Measurements from ENCODE around the gene ZNF816. TPM values are rescaled to one million over a fixed set of nuclear protein-coding genes. Genes with fewer than 3 reads are reported as not detected.
A peak's percentile ranks its signal among the peaks of the same experiment; 100 is the strongest.
"Not testable (repeated sequence)": the region's sequence is repeated elsewhere in the genome, so short reads cannot be mapped to it uniquely, and the experiment has no call there.

Gene ZNF816
- 0.75 TPM for total RNA-seq

- DNase-seq (ENCODE audit: low spot score): peak; percentile 92
- peak; percentile 100 for ATAC-seq
These were observed at the start of gene ZNF816 for GRCh38 chr19:52962394-52963246. TSS of gene ZNF816 (minus strand) at chr19:52962881. CDS start at chr19:52956089, 6,792 bp downstream.

GRCh38 chr19:53012006-53012405 lies 49.3 kb upstream of the ZNF816 start:
- ATAC-seq (no peak), DNase-seq (ENCODE audit: low spot score) (no peak)

- DNase-seq (ENCODE audit: low spot score): no peak
- ATAC-seq: no peak
These were observed 47.8 kb upstream of the ZNF816 start for GRCh38 chr19:53010494-53010893.

GRCh38 chr19:53008061-53008778 lies 45.5 kb upstream of the ZNF816 start:
- ATAC-seq (no peak), DNase-seq (ENCODE audit: low spot score) (no peak)

- ATAC-seq (no peak), DNase-seq (ENCODE audit: low spot score) (no peak)
These were observed 44.9 kb upstream of the ZNF816 start for GRCh38 chr19:53007606-53008005.

- ATAC-seq (no peak), DNase-seq (ENCODE audit: low spot score) (no peak)
These were observed 44.5 kb upstream of the ZNF816 start for GRCh38 chr19:53007200-53007599.

GRCh38 chr19:53004242-53004641 lies 41.6 kb upstream of the ZNF816 start:
- no peak for DNase-seq (ENCODE audit: low spot score)
- no peak for ATAC-seq

- DNase-seq (ENCODE audit: low spot score): no peak
- ATAC-seq: no peak
These were observed 39.8 kb upstream of the ZNF816 start for GRCh38 chr19:53002479-53002878.

- DNase-seq (ENCODE audit: low spot score): no peak
- ATAC-seq: no peak
These were observed 35.3 kb upstream of the ZNF816 start for GRCh38 chr19:52997975-52998374.

GRCh38 chr19:52995711-52996110 lies 33.0 kb upstream of the ZNF816 start:
- ATAC-seq (no peak), DNase-seq (ENCODE audit: low spot score) (no peak)

GRCh38 chr19:52993342-52994178 lies 30.9 kb upstream of the ZNF816 start:
- DNase-seq (ENCODE audit: low spot score) (peak; percentile 52), ATAC-seq (peak; percentile 85)

GRCh38 chr19:52992109-52993004 lies 29.7 kb upstream of the ZNF816 start:
- DNase-seq (ENCODE audit: low spot score): no peak
- ATAC-seq: no peak

GRCh38 chr19:52991484-52991883 lies 28.8 kb upstream of the ZNF816 start:
- DNase-seq (ENCODE audit: low spot score) (no peak), ATAC-seq (no peak)

- DNase-seq (ENCODE audit: low spot score): no peak
- no peak for ATAC-seq
These were observed 28.2 kb upstream of the ZNF816 start for GRCh38 chr19:52990759-52991418.

GRCh38 chr19:52988506-52988905 lies 25.8 kb upstream of the ZNF816 start:
- DNase-seq (ENCODE audit: low spot score) (no peak), ATAC-seq (no peak)

GRCh38 chr19:52987221-52987620 lies 24.5 kb upstream of the ZNF816 start:
- no peak for DNase-seq (ENCODE audit: low spot score)
- no peak for ATAC-seq

GRCh38 chr19:52983167-52983566 lies 20.5 kb upstream of the ZNF816 start:
- not testable (repeated sequence) for ATAC-seq; DNase-seq (ENCODE audit: low spot score)

GRCh38 chr19:52981329-52981728 lies 18.6 kb upstream of the ZNF816 start:
- ATAC-seq (no peak), DNase-seq (ENCODE audit: low spot score) (no peak)

- ATAC-seq (no peak), DNase-seq (ENCODE audit: low spot score) (no peak)
These were observed 5.1 kb upstream of the ZNF816 start for GRCh38 chr19:52967772-52968171.

GRCh38 chr19:52963247-52963618 lies 552 bp upstream of the ZNF816 start:
- peak; percentile 15 for ATAC-seq
- DNase-seq (ENCODE audit: low spot score): no peak
